GM10847 (cell line): Measurements from ENCODE around the gene MSI2.

Experiments
- POLR2A ChIP-seq: IDR thresholded peaks from 2 replicates; pipeline ENCODE4 v1.6.1; 2011; ENCODE audit not compliant: insufficient read length; ENCODE audit errors: extremely low read depth

MSI2 gene

GRCh38 chr17:57275071-57275764 lies 18.9 kb downstream of the MSI2 start:
- TF ChIP-seq POLR2A, result no peak

- TF ChIP-seq POLR2A, result no peak
Measured at GRCh38 chr17:57276621-57277020, 20.3 kb downstream of the MSI2 start.

GRCh38 chr17:57277923-57278604 lies 21.7 kb downstream of the MSI2 start:
- no peak for TF ChIP-seq POLR2A

GRCh38 chr17:57278740-57279387 lies 22.5 kb downstream of the MSI2 start:
- no peak for TF ChIP-seq POLR2A

- no peak for TF ChIP-seq POLR2A
Measured at GRCh38 chr17:57279432-57279831, 23.1 kb downstream of the MSI2 start.

- TF ChIP-seq POLR2A, result no peak
Measured at GRCh38 chr17:57281887-57282286, 25.6 kb downstream of the MSI2 start.

- TF ChIP-seq POLR2A, result no peak
Measured at GRCh38 chr17:57282296-57282695, 26.0 kb downstream of the MSI2 start.

- no peak for TF ChIP-seq POLR2A
Measured at GRCh38 chr17:57283203-57283971, 27.1 kb downstream of the MSI2 start.

GRCh38 chr17:57284583-57284982 lies 28.3 kb downstream of the MSI2 start:
- TF ChIP-seq POLR2A, result no peak

- TF ChIP-seq POLR2A, result no peak
Measured at GRCh38 chr17:57284984-57285646, 28.8 kb downstream of the MSI2 start.

- TF ChIP-seq POLR2A, result no peak
Measured at GRCh38 chr17:57285701-57286100, 29.4 kb downstream of the MSI2 start.

- no peak for TF ChIP-seq POLR2A
Measured at GRCh38 chr17:57286399-57287105, 30.2 kb downstream of the MSI2 start.

GRCh38 chr17:57288040-57288772 lies 31.9 kb downstream of the MSI2 start:
- TF ChIP-seq POLR2A, result no peak

- TF ChIP-seq POLR2A, result no peak
Measured at GRCh38 chr17:57288773-57289121, 32.4 kb downstream of the MSI2 start.
